Endothelial cell of umbilical vein (primary cell): ENCODE results near the gene PTPN13. TPM values are rescaled to one million over a fixed set of nuclear protein-coding genes. Genes with fewer than 3 reads are reported as not detected.

Source experiments
- BruUV-seq: library from RNA; stranded (reverse); fragments of 400-500 nt; replicated peaks from 2 replicates; lab custom pipeline; 2021; lab: Mats Ljungman, UMichigan
- CTCF ChIA-PET: fragments of 300-600, 350-600 bp; sonication (Branson Sonifier 250); formaldehyde crosslinking; loops from one replicate; lab custom pipeline; 2021; ENCODE audit warnings: antibody characterized with exemption, inconsistent platforms; lab: Charles Lee
- POLR2A ChIA-PET: fragments of 300-600, 350-600 bp; sonication (Branson Sonifier 250); formaldehyde crosslinking; loops from one replicate; lab custom pipeline; 2021; ENCODE audit warnings: antibody characterized with exemption, inconsistent platforms; lab: Charles Lee
- DNase-seq: peaks from one replicate; pipeline ENCODE4 v3.0.0-alpha.2; 2011; ENCODE audit warnings: low read depth, low spot score
- FAIRE-seq: peaks from 2 replicates; lab custom pipeline; 2011; peaks lifted over from hg19 to GRCh38; lab: Jason Lieb, UNC
- H2AFZ ChIP-seq: 2 replicates; pipeline ENCODE4 v1.6.0; 2012; ENCODE audit warnings: low read depth, low read length, control low read depth, inconsistent platforms
- H3K27ac ChIP-seq: 2 replicates; pipeline ENCODE4 v1.5.1; 2011; ENCODE audit warnings: low read depth, mild to moderate bottlenecking, control low read depth, low read length, moderate library complexity; ENCODE audit not compliant: insufficient read depth
- H3K27me3 ChIP-seq, 2 experiments: 2 replicates each; pipeline versions ENCODE4 v1.6.0 to v1.6.1; 2011; ENCODE audit warnings: low read length in 2 of 2, mixed read lengths in 1 of 2; ENCODE audit not compliant: control insufficient read depth in 2 of 2, insufficient read depth in 2 of 2
- H3K36me3 ChIP-seq, 2 experiments: 2 replicates in 1 of 2; 3 replicates in 1 of 2; pipeline ENCODE4 v1.5.1; 2011; ENCODE audit warnings: low read length in 2 of 2, mild to moderate bottlenecking in 1 of 2, moderate library complexity in 1 of 2; ENCODE audit not compliant: control insufficient read depth in 2 of 2, insufficient read depth in 2 of 2; ENCODE audit errors: extremely low read depth in 1 of 2
- H3K4me1 ChIP-seq: 3 replicates; pipeline ENCODE4 v1.5.1; 2011; ENCODE audit warnings: mild to moderate bottlenecking, low read length; ENCODE audit not compliant: control insufficient read depth, insufficient read depth; ENCODE audit errors: extremely low read depth
- H3K4me2 ChIP-seq: 2 replicates; pipeline ENCODE4 v1.6.1; 2011; ENCODE audit warnings: low read length, control low read depth, mixed read lengths; ENCODE audit not compliant: insufficient read depth
- H3K4me3 ChIP-seq, 3 experiments: fragments of 200-600 bp in 1 of 3; sonication (generic), shearing (Covaris generic) in 1 of 3; replicated peaks in 1 of 3; 2 replicates each; pipeline ENCODE4 v1.5.1; 2011 to 2016; ENCODE audit warnings: control low read depth in 3 of 3, low read length in 3 of 3, mild to moderate bottlenecking in 2 of 3, inconsistent platforms in 1 of 3, low read depth in 1 of 3, moderate library complexity in 1 of 3; ENCODE audit not compliant: insufficient read depth in 1 of 3
- H3K79me2 ChIP-seq: 2 replicates; pipeline ENCODE4 v1.6.0; 2012; ENCODE audit warnings: low read length, inconsistent platforms; ENCODE audit not compliant: control insufficient read depth, insufficient read depth
- H3K9ac ChIP-seq: replicated peaks from 2 replicates; pipeline ENCODE3; 2011; ENCODE audit warnings: low read length, control low read depth; ENCODE audit not compliant: insufficient read depth; ENCODE audit errors: extremely low read depth
- H3K9me1 ChIP-seq: replicated peaks from 3 replicates; pipeline ENCODE4 v1.6.0; 2011; ENCODE audit warnings: mild to moderate bottlenecking, low read length; ENCODE audit not compliant: control insufficient read depth, insufficient read depth; ENCODE audit errors: extremely low read depth
- H3K9me3 ChIP-seq: replicated peaks from 2 replicates; pipeline ENCODE4 v1.5.1; 2012; ENCODE audit warnings: low read length, inconsistent platforms; ENCODE audit not compliant: control insufficient read depth, insufficient read depth
- H4K20me1 ChIP-seq: replicated peaks from 2 replicates; pipeline ENCODE3; 2011; ENCODE audit warnings: mild to moderate bottlenecking, low read length; ENCODE audit not compliant: control insufficient read depth, insufficient read depth; ENCODE audit errors: extremely low read depth
- CTCF ChIP-seq, 2 donors: IDR thresholded peaks; 1 replicate in 1 of 2; 2 replicates in 1 of 2; pipeline ENCODE4 v1.5.1; 2011; ENCODE audit warnings: low read length in 2 of 2, mild to moderate bottlenecking in 2 of 2, moderate library complexity in 2 of 2, control low read depth in 1 of 2, inconsistent platforms in 1 of 2, low read depth in 1 of 2; ENCODE audit not compliant: insufficient read depth in 1 of 2; ENCODE audit errors: extremely low read depth in 1 of 2
- EZH2 ChIP-seq: IDR thresholded peaks from 2 replicates; pipeline ENCODE4 v1.6.1; 2012; ENCODE audit warnings: borderline replicate concordance, low read depth, mild to moderate bottlenecking, moderate library complexity, low read length, inconsistent platforms; ENCODE audit not compliant: severe bottlenecking
- FOS ChIP-seq: IDR thresholded peaks from 2 replicates; pipeline ENCODE4 v1.6.1; 2011; ENCODE audit warnings: mild to moderate bottlenecking, low read length, moderate library complexity, borderline replicate concordance; ENCODE audit not compliant: insufficient read depth
- GATA2 ChIP-seq: IDR thresholded peaks from 2 replicates; pipeline ENCODE4 v1.7.0; 2011; ENCODE audit warnings: low read depth, mild to moderate bottlenecking, moderate library complexity, mixed read lengths, low read length; ENCODE audit not compliant: insufficient read length, insufficient read depth
- MAX ChIP-seq: IDR thresholded peaks from 2 replicates; pipeline ENCODE4 v1.6.1; 2011; ENCODE audit not compliant: insufficient read depth, insufficient read length
- MYC ChIP-seq: IDR thresholded peaks from one replicate; pipeline ENCODE4 v1.6.1; 2011; ENCODE audit warnings: mild to moderate bottlenecking, low read depth, low read length
- POLR2A ChIP-seq: IDR thresholded peaks from 2 replicates; pipeline ENCODE4 v1.6.1; 2012; ENCODE audit warnings: low read depth, mild to moderate bottlenecking, control low read depth, low read length
- POLR2AphosphoS5 ChIP-seq: IDR thresholded peaks from 2 replicates; pipeline ENCODE4 v1.6.1; 2012; ENCODE audit warnings: low read depth, mild to moderate bottlenecking, control low read depth, low read length, moderate library complexity; ENCODE audit not compliant: insufficient read depth
- dilution Hi-C: fragments of 300-500 bp; cut with MboI; formaldehyde crosslinking; loops from one replicate; pipeline ENCODE4 v1.15.0; 2019; ENCODE audit warnings: low sequenced_read_pairs; ENCODE audit not compliant: extremely low pct_ligation_motif_present
- intact Hi-C: fragments of 100-400 bp; cut with micrococcal nuclease; formaldehyde crosslinking; loops from one replicate; pipeline ENCODE4 v1.10.0; 2022
- polyA plus RNA-seq, 4 experiments: library from polyadenylated mRNA; depleted of rRNA in 3 of 4; stranded (reverse) in 3 of 4; unstranded in 1 of 4; fragments of >200 nt; gene quantifications; 2 replicates each; pipeline versions ENCODE4 v1.2.1 to v1.2.3, GENCODE V29; 2011 to 2012; ENCODE audit warnings: missing spikeins in 1 of 4
- total RNA-seq: library from RNA; stranded (reverse); gene quantifications from 2 replicates; pipeline ENCODE4 v1.2.3, GENCODE V29; 2021

The PTPN13 gene
- total and polyA plus RNA-seq, 2 donors (not counting 3 experiments of a cell fraction or from before 2014, with no cell fraction given), result 0.69 to 2.9 TPM

GRCh38 chr4:86845593-86845992, 251.5 kb downstream of the PTPN13 start:
- Histone ChIP-seq H3K27me3 (peaks cover 0 to 2% of the 10 kb centered on the region in 2 experiments), H3K4me1 (peaks cover 14% of the 10 kb centered on the region), H3K36me3 (no peaks in the 10 kb centered on the region), H2AFZ (peak overlapping the region; percentile 70), H3K9me3 (no peaks in the 10 kb centered on the region), H3K9ac (no peak overlapping the region), H4K20me1 (no peaks in the 10 kb centered on the region), H3K27ac (no peak overlapping the region), H3K4me3 (no peak overlapping the region), H3K9me1 (no peaks in the 10 kb centered on the region), H3K79me2 (no peaks in the 10 kb centered on the region), H3K4me2 (peak overlapping the region; percentile 26)
- POLR2A ChIA-PET, result no interaction called here
- FAIRE-seq (peak; percentile 94), DNase-seq (peak; percentile 95)
- intact Hi-C loops (loop anchor here (2.0 kb wide), 1 partner anchor 45 kb away; no protein-coding TSS in a partner anchor), dilution Hi-C loops (no loop called here)
- CTCF ChIA-PET, result no interaction called here
- TF ChIP-seq GATA2, result peak; percentile 5
- TF ChIP-seq FOS, result peak; percentile 48
- no peak for TF ChIP-seq EZH2
- TF ChIP-seq POLR2AphosphoS5, result peak; percentile 65
- TF ChIP-seq POLR2A, result no peak
- no peak for TF ChIP-seq MYC
- no peak for TF ChIP-seq MAX
- TF ChIP-seq CTCF (IDR thresholded peaks at IDR 0.05; ENCODE audit: extremely low read depth in 1 of 2, insufficient read depth in 1 of 2, low read depth in 1 of 2, low read length in 2 of 2), result no peak
- BruUV-seq, result no TSS peak
